Lung (tissue), 12 donors: ENCODE measurements around the gene TSPAN7. TPM values are rescaled to one million over a fixed set of nuclear protein-coding genes. Genes with fewer than 3 reads are reported as not detected.

ENCODE experiments used
- ATAC-seq: fragments of 200-7000 bp; cut with Tn5 transposase; one replicate; pipeline ENCODE4 v1.9.1; 2020; ENCODE audit warnings: moderate number of reproducible peaks; ENCODE audit not compliant: insufficient read depth, low FRiP score
- DNase-seq, 3 donors: peaks; one replicate each; pipeline ENCODE4 v3.0.0-alpha.2; 2013 to 2017
- H3K27ac ChIP-seq, 2 donors: one replicate each; pipeline ENCODE4 v1.5.1; 2013; ENCODE audit warnings: mild to moderate bottlenecking in 2 of 2, moderate library complexity in 2 of 2, control low read depth in 1 of 2, inconsistent platforms in 1 of 2, low read depth in 1 of 2, low read length in 1 of 2
- H3K27me3 ChIP-seq, 3 donors: one replicate each; pipeline ENCODE4 v1.5.1; 2013; ENCODE audit warnings: low read length in 2 of 3; ENCODE audit not compliant: control insufficient read depth in 3 of 3, insufficient read depth in 3 of 3
- H3K36me3 ChIP-seq, 4 donors: one replicate each; pipeline ENCODE4 v1.5.1; 2013; ENCODE audit warnings: low read length in 4 of 4, mild to moderate bottlenecking in 1 of 4, moderate library complexity in 1 of 4; ENCODE audit not compliant: control insufficient read depth in 4 of 4, insufficient read depth in 4 of 4
- H3K4me1 ChIP-seq, 5 donors: one replicate each; pipeline ENCODE4 v1.5.1; 2013; ENCODE audit warnings: low read length in 5 of 5, mild to moderate bottlenecking in 2 of 5, moderate library complexity in 1 of 5; ENCODE audit not compliant: control insufficient read depth in 5 of 5, insufficient read depth in 5 of 5
- H3K4me3 ChIP-seq: one replicate; pipeline ENCODE4 v1.5.1; 2013; ENCODE audit warnings: mild to moderate bottlenecking, control low read depth, moderate library complexity
- H3K9ac ChIP-seq, 2 donors: one replicate each; pipeline ENCODE4 v1.5.1; 2013; ENCODE audit warnings: low read length in 2 of 2, control low read depth in 1 of 2; ENCODE audit not compliant: insufficient read depth in 1 of 2
- H3K9me3 ChIP-seq, 4 donors: one replicate each; pipeline ENCODE4 v1.5.1; 2013; ENCODE audit warnings: low read length in 3 of 4, mild to moderate bottlenecking in 1 of 4, moderate library complexity in 1 of 4; ENCODE audit not compliant: control insufficient read depth in 4 of 4, insufficient read depth in 3 of 4
- WGBS, 2 donors: extraction: QIAGEN DNeasy Blood & Tissue Kit; methylation state at CpG; one replicate each; pipeline ENCODE4 v1.1.7; 2013; 5-methylcytosine and 5-hydroxymethylcytosine counted together
- polyA plus RNA-seq, 2 donors: library from polyadenylated mRNA; stranded (reverse); fragments of 200-250 nt; gene quantifications; one replicate each; pipeline ENCODE4 v1.2.1, GENCODE V29; 2013
- total RNA-seq, 2 donors: library from RNA; depleted of rRNA in 1 of 2; stranded (reverse); fragments of >200 nt in 1 of 2; gene quantifications; one replicate each; pipeline ENCODE4 v1.2.1, GENCODE V29; 2014 to 2021
- TF ChIP-seq, protein P1 (sequence below): IDR thresholded peaks from 2 replicates; pipeline ENCODE4 v1.5.1; 2012; ENCODE audit warnings: mild to moderate bottlenecking; ENCODE audit errors: control extremely low read depth, extremely low read depth
- donor health status: control.
- donor health status: control.
- donor health status: Bipolar disorder and iron deficiency.
- donor health status: healthy.
- donor health status: DM: yes; HTN: yes; CAD: no.

TSPAN7 gene
- total and polyA plus RNA-seq, 4 donors, result 36.4 to 52.4 (median 40.8) TPM

DNA sequence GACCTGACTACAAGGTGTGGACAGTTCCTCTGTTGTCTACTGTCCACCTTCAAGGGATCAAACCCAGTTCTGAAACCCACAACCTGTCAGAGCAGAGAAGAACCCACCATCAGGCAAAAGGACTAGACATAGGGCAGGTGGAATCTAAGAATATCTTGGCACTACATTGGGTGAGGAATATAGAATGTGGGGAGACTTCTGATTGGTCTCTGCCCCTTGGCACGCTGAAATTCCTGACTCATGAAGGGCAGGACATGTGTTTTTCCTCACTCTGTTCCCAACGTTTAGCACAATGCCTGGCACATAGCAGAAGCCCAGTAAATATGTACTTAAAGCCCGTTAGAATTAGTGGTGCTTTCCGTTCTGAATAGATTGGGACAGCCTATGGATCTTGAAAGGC is 59.3 kb downstream of the TSPAN7 start:
- no peak for ATAC-seq
- Histone ChIP-seq H3K27ac (no peak overlapping the region), H3K9ac (no peak overlapping the region), H3K27me3 (peaks cover 10 to 25% (median 24%) of the 10 kb centered on the region in 3 donors), H3K4me3 (no peak overlapping the region), H3K36me3 (no peaks in the 10 kb centered on the region), H3K4me1 (peaks cover 0 to 1% (median 0%) of the 10 kb centered on the region in 5 donors), H3K9me3 (no peaks in the 10 kb centered on the region)
- 63 to 85% methylated on average over 4 of the region's 4 CpGs for WGBS, 2 donors
- no peak for DNase-seq
- TF ChIP-seq, protein P1, sequence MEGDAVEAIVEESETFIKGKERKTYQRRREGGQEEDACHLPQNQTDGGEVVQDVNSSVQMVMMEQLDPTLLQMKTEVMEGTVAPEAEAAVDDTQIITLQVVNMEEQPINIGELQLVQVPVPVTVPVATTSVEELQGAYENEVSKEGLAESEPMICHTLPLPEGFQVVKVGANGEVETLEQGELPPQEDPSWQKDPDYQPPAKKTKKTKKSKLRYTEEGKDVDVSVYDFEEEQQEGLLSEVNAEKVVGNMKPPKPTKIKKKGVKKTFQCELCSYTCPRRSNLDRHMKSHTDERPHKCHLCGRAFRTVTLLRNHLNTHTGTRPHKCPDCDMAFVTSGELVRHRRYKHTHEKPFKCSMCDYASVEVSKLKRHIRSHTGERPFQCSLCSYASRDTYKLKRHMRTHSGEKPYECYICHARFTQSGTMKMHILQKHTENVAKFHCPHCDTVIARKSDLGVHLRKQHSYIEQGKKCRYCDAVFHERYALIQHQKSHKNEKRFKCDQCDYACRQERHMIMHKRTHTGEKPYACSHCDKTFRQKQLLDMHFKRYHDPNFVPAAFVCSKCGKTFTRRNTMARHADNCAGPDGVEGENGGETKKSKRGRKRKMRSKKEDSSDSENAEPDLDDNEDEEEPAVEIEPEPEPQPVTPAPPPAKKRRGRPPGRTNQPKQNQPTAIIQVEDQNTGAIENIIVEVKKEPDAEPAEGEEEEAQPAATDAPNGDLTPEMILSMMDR, result no peak

DNA sequence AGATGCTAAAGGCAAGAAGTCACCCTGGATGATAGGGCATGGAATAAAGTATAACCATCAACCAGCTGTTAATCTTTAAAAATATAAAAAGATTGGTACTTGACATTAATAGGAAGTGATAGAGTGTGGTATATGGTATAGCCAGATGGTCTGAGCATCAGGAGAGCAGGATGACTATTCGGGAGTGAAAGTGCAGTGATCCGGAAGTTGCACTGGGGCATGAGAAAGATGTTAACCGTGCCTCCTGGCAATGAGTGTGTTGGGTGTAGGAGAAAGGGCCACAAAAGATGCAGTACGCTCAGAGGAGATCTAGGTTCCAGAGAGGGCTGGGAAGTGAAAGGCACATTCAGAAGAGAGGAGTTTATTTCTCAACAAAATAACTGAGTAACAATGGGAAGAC is 65.0 kb downstream of the TSPAN7 start:
- ATAC-seq (no peak), DNase-seq (no peak)
- H3K4me1 ChIP-seq, result no peaks in the 10 kb centered on the region
- TF ChIP-seq, protein P1, result no peak
- no peak overlapping the region for H3K27ac ChIP-seq
- no peaks in the 10 kb centered on the region for H3K36me3 ChIP-seq
- no peak overlapping the region for H3K4me3 ChIP-seq
- H3K9me3 ChIP-seq, result no peaks in the 10 kb centered on the region
- peaks cover 9 to 24% (median 19%) of the 10 kb centered on the region in 3 donors for H3K27me3 ChIP-seq
- 79 to 90% methylated on average over 4 of the region's 4 CpGs for WGBS, 2 donors
- H3K9ac ChIP-seq, result no peak overlapping the region

DNA sequence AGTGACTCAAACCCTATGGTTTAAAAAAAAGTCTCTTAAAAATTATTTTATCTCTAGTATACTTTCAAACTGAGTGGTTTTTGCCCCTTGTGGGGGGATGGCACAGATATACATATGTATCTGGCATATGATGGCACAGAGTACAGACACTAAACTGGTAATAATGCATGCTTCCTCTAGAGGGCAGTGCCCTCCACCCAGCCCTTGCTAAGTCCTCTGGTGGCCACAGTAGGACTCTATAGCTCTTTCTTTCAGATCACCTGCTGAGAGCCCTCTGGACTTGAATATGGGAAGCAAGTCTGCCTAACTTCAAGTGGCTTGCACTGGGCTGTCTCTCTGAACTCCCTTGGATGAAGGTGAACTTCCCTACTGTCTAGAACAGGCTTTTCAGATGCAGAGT is 66.3 kb downstream of the TSPAN7 start:
- ATAC-seq, result no peak
- DNase-seq, result peak in 1 of 3 donors; percentile 5
- Histone ChIP-seq H3K4me1 (no peaks in the 10 kb centered on the region), H3K4me3 (no peak overlapping the region), H3K27me3 (peaks cover 9 to 20% (median 16%) of the 10 kb centered on the region in 3 donors), H3K9ac (no peak overlapping the region), H3K9me3 (no peaks in the 10 kb centered on the region), H3K27ac (no peak overlapping the region), H3K36me3 (no peaks in the 10 kb centered on the region)
- TF ChIP-seq, protein P1, result peak; percentile 15

DNA sequence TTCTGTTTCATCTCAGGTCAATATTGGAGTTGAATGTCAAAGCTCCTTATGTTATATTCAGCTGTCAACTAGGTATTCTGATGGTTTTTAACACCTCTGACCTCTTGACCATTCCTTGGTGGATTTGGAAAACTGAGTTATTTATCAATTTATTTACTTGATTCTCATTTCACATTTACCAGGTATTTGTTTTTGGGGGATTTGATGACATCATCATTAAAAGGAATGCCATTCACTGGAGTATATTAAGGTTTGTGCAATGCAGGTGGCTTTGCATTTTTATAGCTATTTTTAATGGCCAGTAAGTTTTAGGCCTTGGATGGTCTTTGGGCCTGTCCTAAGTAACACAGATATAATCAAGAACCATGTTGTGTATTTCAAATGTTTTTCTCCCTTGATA is 67.2 kb downstream of the TSPAN7 start:
- TF ChIP-seq, protein P1, result no peak
- H3K4me3 ChIP-seq, result no peak overlapping the region
- no peaks in the 10 kb centered on the region for H3K4me1 ChIP-seq
- no peaks in the 10 kb centered on the region for H3K9me3 ChIP-seq
- no peaks in the 10 kb centered on the region for H3K36me3 ChIP-seq
- no peak for ATAC-seq
- H3K27me3 ChIP-seq, result peaks cover 6 to 17% (median 14%) of the 10 kb centered on the region in 3 donors
- no peak overlapping the region for H3K27ac ChIP-seq
- no peak overlapping the region for H3K9ac ChIP-seq
- DNase-seq, result no peak
